Neural cell (in vitro differentiated cells): Measurements from ENCODE around the gene ABHD12B. TPM values are rescaled to one million over a fixed set of nuclear protein-coding genes. Genes with fewer than 3 reads are reported as not detected.

ENCODE experiments used
- H2AFZ ChIP-seq: fragments of 200-600, 300-800 bp; sonication (generic), shearing (Covaris generic); 2 replicates; pipeline ENCODE4 v1.6.0; 2014; ENCODE audit warnings: low read depth, mild to moderate bottlenecking, antibody characterized with exemption, low read length, moderate library complexity
- H3F3A ChIP-seq: fragments of 200-600 bp; shearing (Covaris generic); 2 replicates; pipeline ENCODE4 v1.6.1; 2016; ENCODE audit warnings: mild to moderate bottlenecking, moderate library complexity, mixed read lengths, antibody characterized with exemption, low read length; ENCODE audit not compliant: insufficient read depth, poor library complexity, severe bottlenecking
- H3K27ac ChIP-seq: fragments of 200-600, 300-800 bp; sonication (generic), shearing (Covaris generic); 2 replicates; pipeline ENCODE4 v1.5.1; 2014; ENCODE audit warnings: mild to moderate bottlenecking, low read length, moderate library complexity
- H3K27me3 ChIP-seq: fragments of 300-800, 200-600 bp; sonication (generic), shearing (Covaris generic); 2 replicates; pipeline ENCODE4 v1.6.0; 2014; ENCODE audit warnings: mild to moderate bottlenecking, low read depth, low read length, moderate library complexity; ENCODE audit not compliant: insufficient read depth
- H3K36me3 ChIP-seq: fragments of 300-800, 200-600 bp; sonication (generic), shearing (Covaris generic); 2 replicates; pipeline ENCODE4 v1.5.1; 2014; ENCODE audit warnings: mild to moderate bottlenecking, antibody characterized with exemption, low read length, moderate library complexity; ENCODE audit not compliant: insufficient read depth
- H3K4me2 ChIP-seq: fragments of 300-800, 200-600 bp; sonication (generic), shearing (Covaris generic); 2 replicates; pipeline ENCODE4 v1.6.0; 2014; ENCODE audit warnings: mild to moderate bottlenecking, low read length
- H3K4me3 ChIP-seq: fragments of 300-800, 200-600 bp; sonication (generic), shearing (Covaris generic); 2 replicates; pipeline ENCODE4 v1.5.1; 2014; ENCODE audit warnings: mild to moderate bottlenecking, low read length, moderate library complexity
- H3K79me2 ChIP-seq: fragments of 200-600 bp; shearing (Covaris generic); replicated peaks from 2 replicates; pipeline ENCODE4 v1.6.0; 2014; ENCODE audit warnings: mild to moderate bottlenecking, low read length, moderate library complexity; ENCODE audit not compliant: insufficient read depth
- H3K9ac ChIP-seq: fragments of 300-800, 200-600 bp; sonication (generic), shearing (Covaris generic); 2 replicates; pipeline ENCODE4 v1.6.1; 2016; ENCODE audit warnings: mild to moderate bottlenecking, low read length, mixed read lengths
- H3K9me2 ChIP-seq: fragments of 200-600 bp; shearing (Covaris generic); 2 replicates; pipeline ENCODE4 v1.6.1; 2016; ENCODE audit warnings: mild to moderate bottlenecking, low read length, mixed read lengths; ENCODE audit not compliant: insufficient read depth
- H3K9me3 ChIP-seq: fragments of 200-600, 300-800 bp; sonication (generic), shearing (Covaris generic); 2 replicates; pipeline ENCODE4 v1.6.1; 2016; ENCODE audit warnings: mild to moderate bottlenecking, mixed run types, low read length, moderate library complexity, mixed read lengths
- H4K20me1 ChIP-seq: fragments of 200-600 bp; shearing (Covaris generic); 2 replicates; pipeline ENCODE4 v1.6.1; 2016; ENCODE audit warnings: mild to moderate bottlenecking, mixed run types; ENCODE audit not compliant: insufficient read depth
- EP300 ChIP-seq: fragments of 450-650 bp; conservative IDR thresholded peaks from 2 replicates; pipeline ENCODE4 v1.6.1; 2014; ENCODE audit warnings: antibody characterized with exemption, mild to moderate bottlenecking, moderate library complexity; ENCODE audit not compliant: poor library complexity, severe bottlenecking
- EZH2 ChIP-seq: fragments of 200-600, 300-800 bp; shearing (Covaris generic), sonication (generic); IDR thresholded peaks from 2 replicates; pipeline ENCODE4 v1.6.1; 2014; ENCODE audit warnings: antibody characterized with exemption, low read length, borderline replicate concordance, mild to moderate bottlenecking; ENCODE audit not compliant: insufficient read depth, poor library complexity, severe bottlenecking
- MXI1 ChIP-seq: fragments of 450-650 bp; conservative IDR thresholded peaks from 2 replicates; pipeline ENCODE4 v1.6.1; 2014; ENCODE audit warnings: antibody characterized with exemption, mild to moderate bottlenecking; ENCODE audit not compliant: poor library complexity, severe bottlenecking
- POLR2AphosphoS5 ChIP-seq: IDR thresholded peaks from 2 replicates; pipeline ENCODE4 v1.6.1; 2012
- RAD21 ChIP-seq: fragments of 450-650 bp; conservative IDR thresholded peaks from 2 replicates; pipeline ENCODE4 v1.6.1; 2014; ENCODE audit warnings: antibody characterized with exemption, mild to moderate bottlenecking, moderate library complexity
- SMC3 ChIP-seq: fragments of 450-650 bp; conservative IDR thresholded peaks from 2 replicates; pipeline ENCODE4 v1.6.1; 2014; ENCODE audit warnings: antibody characterized with exemption, mild to moderate bottlenecking, moderate library complexity; ENCODE audit not compliant: poor library complexity
- TAF1 ChIP-seq: IDR thresholded peaks from 2 replicates; pipeline ENCODE4 v1.6.1; 2012; ENCODE audit warnings: low read depth
- polyA plus RNA-seq: library from polyadenylated mRNA; depleted of rRNA; stranded (reverse); fragments of >200 nt; gene quantifications from 2 replicates; pipeline ENCODE4 v1.2.3, GENCODE V29; 2014
- TF ChIP-seq, protein P1 (sequence below): IDR thresholded peaks from 2 replicates; pipeline ENCODE4 v1.6.1; 2012; ENCODE audit warnings: borderline replicate concordance
- TF ChIP-seq, protein P2 (sequence below): fragments of 450-650 bp; IDR thresholded peaks from 2 replicates; pipeline ENCODE4 v1.5.1; 2014; ENCODE audit warnings: antibody characterized with exemption, mild to moderate bottlenecking, moderate library complexity; ENCODE audit not compliant: poor library complexity, severe bottlenecking

ABHD12B gene
- polyA plus RNA-seq, 1 donor from 2014 or later = not detected

- TF ChIP-seq, protein P1, sequence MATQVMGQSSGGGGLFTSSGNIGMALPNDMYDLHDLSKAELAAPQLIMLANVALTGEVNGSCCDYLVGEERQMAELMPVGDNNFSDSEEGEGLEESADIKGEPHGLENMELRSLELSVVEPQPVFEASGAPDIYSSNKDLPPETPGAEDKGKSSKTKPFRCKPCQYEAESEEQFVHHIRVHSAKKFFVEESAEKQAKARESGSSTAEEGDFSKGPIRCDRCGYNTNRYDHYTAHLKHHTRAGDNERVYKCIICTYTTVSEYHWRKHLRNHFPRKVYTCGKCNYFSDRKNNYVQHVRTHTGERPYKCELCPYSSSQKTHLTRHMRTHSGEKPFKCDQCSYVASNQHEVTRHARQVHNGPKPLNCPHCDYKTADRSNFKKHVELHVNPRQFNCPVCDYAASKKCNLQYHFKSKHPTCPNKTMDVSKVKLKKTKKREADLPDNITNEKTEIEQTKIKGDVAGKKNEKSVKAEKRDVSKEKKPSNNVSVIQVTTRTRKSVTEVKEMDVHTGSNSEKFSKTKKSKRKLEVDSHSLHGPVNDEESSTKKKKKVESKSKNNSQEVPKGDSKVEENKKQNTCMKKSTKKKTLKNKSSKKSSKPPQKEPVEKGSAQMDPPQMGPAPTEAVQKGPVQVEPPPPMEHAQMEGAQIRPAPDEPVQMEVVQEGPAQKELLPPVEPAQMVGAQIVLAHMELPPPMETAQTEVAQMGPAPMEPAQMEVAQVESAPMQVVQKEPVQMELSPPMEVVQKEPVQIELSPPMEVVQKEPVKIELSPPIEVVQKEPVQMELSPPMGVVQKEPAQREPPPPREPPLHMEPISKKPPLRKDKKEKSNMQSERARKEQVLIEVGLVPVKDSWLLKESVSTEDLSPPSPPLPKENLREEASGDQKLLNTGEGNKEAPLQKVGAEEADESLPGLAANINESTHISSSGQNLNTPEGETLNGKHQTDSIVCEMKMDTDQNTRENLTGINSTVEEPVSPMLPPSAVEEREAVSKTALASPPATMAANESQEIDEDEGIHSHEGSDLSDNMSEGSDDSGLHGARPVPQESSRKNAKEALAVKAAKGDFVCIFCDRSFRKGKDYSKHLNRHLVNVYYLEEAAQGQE = no peak
- TF ChIP-seq EP300 (no peak), SMC3 (no peak)
These were observed 9.8 kb upstream of the ABHD12B start (continued) for GRCh38 chr14:50862036-50862570.

DNA sequence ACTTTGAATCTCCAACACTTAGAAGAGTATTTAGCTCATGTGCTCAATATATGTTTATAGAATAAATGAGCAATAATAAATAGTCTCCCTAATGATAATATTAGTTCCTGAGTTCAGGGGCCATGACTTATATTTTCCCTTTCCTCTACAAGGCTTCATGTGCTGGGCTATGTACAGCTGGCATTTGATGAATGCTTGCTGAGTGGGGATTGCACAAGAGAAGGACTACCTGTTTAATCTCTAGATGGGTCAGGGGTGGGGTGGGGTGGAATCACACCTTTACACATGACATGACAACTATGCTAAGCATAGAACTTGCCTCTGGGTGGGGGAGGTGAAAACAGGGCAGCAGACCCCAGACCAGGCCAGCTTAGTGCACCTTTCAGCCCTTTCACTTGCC is 7.6 kb upstream of the ABHD12B start:
- H3K9me3 ChIP-seq = no peaks in the 10 kb centered on the region
- H3K27me3 ChIP-seq = no peaks in the 10 kb centered on the region
- H3K4me2 ChIP-seq = no peak overlapping the region
- no peaks in the 10 kb centered on the region for H3K36me3 ChIP-seq
- H2AFZ ChIP-seq = no peak overlapping the region
- H4K20me1 ChIP-seq = no peaks in the 10 kb centered on the region
- TF ChIP-seq RAD21 = no peak
- TF ChIP-seq EZH2 = no peak
- no peak overlapping the region for H3K9ac ChIP-seq
- no peaks in the 10 kb centered on the region for H3K79me2 ChIP-seq
- no peaks in the 10 kb centered on the region for H3K9me2 ChIP-seq
- H3F3A ChIP-seq = no peaks in the 10 kb centered on the region
- no peak overlapping the region for H3K4me3 ChIP-seq
- H3K27ac ChIP-seq = no peak overlapping the region

GRCh38 chr14:50864946-50865345 is 6.9 kb upstream of the ABHD12B start:
- Histone ChIP-seq H3K79me2 (no peaks in the 10 kb centered on the region), H3K36me3 (no peaks in the 10 kb centered on the region), H3K9me2 (no peaks in the 10 kb centered on the region), H4K20me1 (no peaks in the 10 kb centered on the region), H3K4me3 (no peak overlapping the region), H2AFZ (no peak overlapping the region), H3K9me3 (no peaks in the 10 kb centered on the region), H3K9ac (no peak overlapping the region), H3K27ac (no peak overlapping the region), H3F3A (no peaks in the 10 kb centered on the region), H3K4me2 (no peak overlapping the region), H3K27me3 (no peaks in the 10 kb centered on the region)
- TF ChIP-seq SMC3 (no peak), RAD21 (no peak), MXI1 (no peak), EP300 (no peak), EZH2 (no peak), POLR2AphosphoS5 (no peak), TAF1 (no peak)
- TF ChIP-seq, protein P1 = no peak
- TF ChIP-seq, protein P2, sequence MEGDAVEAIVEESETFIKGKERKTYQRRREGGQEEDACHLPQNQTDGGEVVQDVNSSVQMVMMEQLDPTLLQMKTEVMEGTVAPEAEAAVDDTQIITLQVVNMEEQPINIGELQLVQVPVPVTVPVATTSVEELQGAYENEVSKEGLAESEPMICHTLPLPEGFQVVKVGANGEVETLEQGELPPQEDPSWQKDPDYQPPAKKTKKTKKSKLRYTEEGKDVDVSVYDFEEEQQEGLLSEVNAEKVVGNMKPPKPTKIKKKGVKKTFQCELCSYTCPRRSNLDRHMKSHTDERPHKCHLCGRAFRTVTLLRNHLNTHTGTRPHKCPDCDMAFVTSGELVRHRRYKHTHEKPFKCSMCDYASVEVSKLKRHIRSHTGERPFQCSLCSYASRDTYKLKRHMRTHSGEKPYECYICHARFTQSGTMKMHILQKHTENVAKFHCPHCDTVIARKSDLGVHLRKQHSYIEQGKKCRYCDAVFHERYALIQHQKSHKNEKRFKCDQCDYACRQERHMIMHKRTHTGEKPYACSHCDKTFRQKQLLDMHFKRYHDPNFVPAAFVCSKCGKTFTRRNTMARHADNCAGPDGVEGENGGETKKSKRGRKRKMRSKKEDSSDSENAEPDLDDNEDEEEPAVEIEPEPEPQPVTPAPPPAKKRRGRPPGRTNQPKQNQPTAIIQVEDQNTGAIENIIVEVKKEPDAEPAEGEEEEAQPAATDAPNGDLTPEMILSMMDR = no peak
